ENCODE results near the gene PIK3CD. TPM values are rescaled to one million over a fixed set of nuclear protein-coding genes. Genes with fewer than 3 reads are reported as not detected.

Gene PIK3CD
- polyA plus RNA-seq, 4 donors: 1.8 to 16.8 (median 3.6) TPM

DNA sequence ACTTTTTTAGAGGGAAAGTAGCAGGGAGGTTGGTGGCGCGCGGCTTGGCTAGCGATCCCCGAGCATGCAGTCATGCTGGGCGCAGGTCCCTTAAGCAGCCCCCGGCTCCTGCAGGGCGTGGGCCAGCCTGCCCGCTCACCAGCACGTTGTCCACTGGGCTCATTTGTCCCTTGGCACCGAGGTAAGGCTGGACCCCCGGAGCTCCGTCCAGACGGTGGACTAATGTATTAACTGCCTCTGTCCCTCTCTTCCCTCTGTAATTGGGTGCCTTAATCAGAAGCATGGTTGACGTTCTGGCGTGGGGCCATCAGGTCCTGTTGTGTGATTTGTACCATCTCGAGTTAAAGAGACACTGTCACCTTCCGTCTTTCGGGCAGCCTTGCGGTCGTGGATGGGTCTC is 45.1 kb upstream of the PIK3CD start:
- no peaks in the 10 kb centered on the region for H3K4me1 ChIP-seq (ENCODE audit: control insufficient read depth in 3 of 3, insufficient read depth in 2 of 3, low read depth in 1 of 3, low read length in 2 of 3)
- no peaks in the 10 kb centered on the region for H3K9me3 ChIP-seq (ENCODE audit: control insufficient read depth in 2 of 2, insufficient read depth in 1 of 2, low read depth in 1 of 2, low read length in 1 of 2)
- H3K36me3 ChIP-seq (ENCODE audit: control insufficient read depth in 3 of 3, insufficient read depth in 2 of 3, low read depth in 1 of 3, low read length in 3 of 3): peaks cover 5 to 100% (median 5%) of the 10 kb centered on the region in 3 donors
- FAIRE-seq: no peak
- H3K27ac ChIP-seq (ENCODE audit: low read depth in 1 of 3, low read length in 2 of 3): no peak overlapping the region
- 89 to 94% (median 92%) methylated on average over 21 of the region's 21 CpGs for WGBS, 3 donors
- no peak overlapping the region for H3K4me3 ChIP-seq (ENCODE audit: low read depth in 1 of 3, low read length in 3 of 3)
- no peaks in the 10 kb centered on the region for H3K27me3 ChIP-seq (ENCODE audit: control insufficient read depth in 3 of 3, insufficient read depth in 3 of 3, low read length in 3 of 3)
- DNase-seq: no peak

GRCh38 chr1:9606948-9607347 is 44.6 kb upstream of the PIK3CD start:
- Histone ChIP-seq H3K9me3 (ENCODE audit: control insufficient read depth in 2 of 2, insufficient read depth in 1 of 2, low read depth in 1 of 2, low read length in 1 of 2) (no peaks in the 10 kb centered on the region), H3K36me3 (ENCODE audit: control insufficient read depth in 3 of 3, insufficient read depth in 2 of 3, low read depth in 1 of 3, low read length in 3 of 3) (peaks cover 5 to 100% (median 5%) of the 10 kb centered on the region in 3 donors), H3K27ac (ENCODE audit: low read depth in 1 of 3, low read length in 2 of 3) (no peak overlapping the region), H3K27me3 (ENCODE audit: control insufficient read depth in 3 of 3, insufficient read depth in 3 of 3, low read length in 3 of 3) (no peaks in the 10 kb centered on the region), H3K4me3 (ENCODE audit: low read depth in 1 of 3, low read length in 3 of 3) (no peak overlapping the region), H3K4me1 (ENCODE audit: control insufficient read depth in 3 of 3, insufficient read depth in 2 of 3, low read depth in 1 of 3, low read length in 2 of 3) (no peaks in the 10 kb centered on the region)
- FAIRE-seq (no peak), DNase-seq (no peak)
- WGBS, 3 donors: 83% methylated on average over 10 of the region's 10 CpGs

GRCh38 chr1:9607352-9607751 is 44.2 kb upstream of the PIK3CD start:
- no peak for FAIRE-seq
- Histone ChIP-seq H3K27ac (ENCODE audit: low read depth in 1 of 3, low read length in 2 of 3) (no peak overlapping the region), H3K4me1 (ENCODE audit: control insufficient read depth in 3 of 3, insufficient read depth in 2 of 3, low read depth in 1 of 3, low read length in 2 of 3) (no peaks in the 10 kb centered on the region), H3K27me3 (ENCODE audit: control insufficient read depth in 3 of 3, insufficient read depth in 3 of 3, low read length in 3 of 3) (no peaks in the 10 kb centered on the region), H3K36me3 (ENCODE audit: control insufficient read depth in 3 of 3, insufficient read depth in 2 of 3, low read depth in 1 of 3, low read length in 3 of 3) (peaks cover 5 to 100% (median 5%) of the 10 kb centered on the region in 3 donors), H3K9me3 (ENCODE audit: control insufficient read depth in 2 of 2, insufficient read depth in 1 of 2, low read depth in 1 of 2, low read length in 1 of 2) (no peaks in the 10 kb centered on the region), H3K4me3 (ENCODE audit: low read depth in 1 of 3, low read length in 3 of 3) (no peak overlapping the region)
- 91 to 94% (median 91%) methylated on average over 16 to 19 of the region's 19 CpGs for WGBS, 3 donors
- DNase-seq: no peak

DNA sequence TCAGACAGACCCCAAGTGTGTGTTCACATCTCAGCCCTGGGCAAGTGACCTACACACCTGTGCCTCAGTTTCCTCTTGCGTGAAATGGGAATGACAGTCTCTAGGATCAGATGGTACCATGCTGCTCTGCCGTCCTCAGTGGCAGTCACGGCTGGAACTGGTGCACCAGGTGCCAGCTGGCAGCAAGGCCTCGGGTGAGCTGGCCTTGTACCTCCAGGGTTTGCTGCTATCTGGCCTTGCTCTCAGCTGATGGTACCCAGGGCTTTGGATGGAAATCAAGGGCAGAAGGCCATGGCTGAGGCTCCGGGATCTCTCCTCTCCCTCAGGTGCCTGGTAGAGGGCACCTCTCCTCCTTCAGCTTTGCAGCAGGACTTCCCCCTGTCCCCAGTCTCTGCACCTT is 41.5 kb upstream of the PIK3CD start:
- FAIRE-seq (no peak), DNase-seq (no peak)
- no peaks in the 10 kb centered on the region for H3K4me1 ChIP-seq (ENCODE audit: control insufficient read depth in 3 of 3, insufficient read depth in 2 of 3, low read depth in 1 of 3, low read length in 2 of 3)
- WGBS, 3 donors: 84 to 94% (median 92%) methylated on average over 3 to 5 of the region's 5 CpGs
- no peak overlapping the region for H3K4me3 ChIP-seq (ENCODE audit: low read depth in 1 of 3, low read length in 3 of 3)
- no peaks in the 10 kb centered on the region for H3K27me3 ChIP-seq (ENCODE audit: control insufficient read depth in 3 of 3, insufficient read depth in 3 of 3, low read length in 3 of 3)
- peaks cover 2 to 90% (median 5%) of the 10 kb centered on the region in 3 donors for H3K36me3 ChIP-seq (ENCODE audit: control insufficient read depth in 3 of 3, insufficient read depth in 2 of 3, low read depth in 1 of 3, low read length in 3 of 3)
- no peaks in the 10 kb centered on the region for H3K9me3 ChIP-seq (ENCODE audit: control insufficient read depth in 2 of 2, insufficient read depth in 1 of 2, low read depth in 1 of 2, low read length in 1 of 2)
- no peak overlapping the region for H3K27ac ChIP-seq (ENCODE audit: low read depth in 1 of 3, low read length in 2 of 3)

- no peaks in the 10 kb centered on the region for H3K4me1 ChIP-seq (ENCODE audit: control insufficient read depth in 3 of 3, insufficient read depth in 2 of 3, low read depth in 1 of 3, low read length in 2 of 3)
- 92 to 93% (median 92%) methylated on average over 24 to 25 of the region's 25 CpGs for WGBS, 3 donors
- H3K9me3 ChIP-seq (ENCODE audit: control insufficient read depth in 2 of 2, insufficient read depth in 1 of 2, low read depth in 1 of 2, low read length in 1 of 2): no peaks in the 10 kb centered on the region
- DNase-seq: no peak
- no peak overlapping the region for H3K27ac ChIP-seq (ENCODE audit: low read depth in 1 of 3, low read length in 2 of 3)
- H3K36me3 ChIP-seq (ENCODE audit: control insufficient read depth in 3 of 3, insufficient read depth in 2 of 3, low read depth in 1 of 3, low read length in 3 of 3): peaks cover 2 to 85% (median 5%) of the 10 kb centered on the region in 3 donors
- no peak for FAIRE-seq
- no peaks in the 10 kb centered on the region for H3K27me3 ChIP-seq (ENCODE audit: control insufficient read depth in 3 of 3, insufficient read depth in 3 of 3, low read length in 3 of 3)
- H3K4me3 ChIP-seq (ENCODE audit: low read depth in 1 of 3, low read length in 3 of 3): no peak overlapping the region
Measured at GRCh38 chr1:9610548-9610947, 41.0 kb upstream of the PIK3CD start.

DNA sequence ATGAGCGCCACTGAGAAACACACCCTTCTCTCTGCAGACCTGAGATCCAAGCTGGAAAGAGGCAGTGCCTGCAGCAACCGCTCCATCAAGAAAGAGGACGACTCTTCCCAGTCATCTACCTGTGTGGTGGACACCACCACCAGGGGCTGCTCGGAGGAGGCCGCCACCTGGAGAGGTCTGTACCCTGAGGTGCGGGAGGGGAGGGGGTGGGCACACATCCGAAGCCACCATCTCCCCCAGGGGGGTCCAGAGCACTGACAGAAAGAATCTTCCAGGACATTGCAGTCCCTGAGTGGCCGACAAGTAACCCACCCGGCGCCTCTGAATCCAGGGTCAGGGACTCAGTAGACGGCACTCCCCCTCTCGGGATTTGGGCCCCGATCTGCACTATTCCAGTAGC is 39.8 kb upstream of the PIK3CD start:
- Histone ChIP-seq H3K36me3 (ENCODE audit: control insufficient read depth in 3 of 3, insufficient read depth in 2 of 3, low read depth in 1 of 3, low read length in 3 of 3) (peaks cover 2 to 73% (median 5%) of the 10 kb centered on the region in 3 donors), H3K4me1 (ENCODE audit: control insufficient read depth in 3 of 3, insufficient read depth in 2 of 3, low read depth in 1 of 3, low read length in 2 of 3) (no peaks in the 10 kb centered on the region), H3K27ac (ENCODE audit: low read depth in 1 of 3, low read length in 2 of 3) (no peak overlapping the region), H3K9me3 (ENCODE audit: control insufficient read depth in 2 of 2, insufficient read depth in 1 of 2, low read depth in 1 of 2, low read length in 1 of 2) (no peaks in the 10 kb centered on the region), H3K27me3 (ENCODE audit: control insufficient read depth in 3 of 3, insufficient read depth in 3 of 3, low read length in 3 of 3) (no peaks in the 10 kb centered on the region), H3K4me3 (ENCODE audit: low read depth in 1 of 3, low read length in 3 of 3) (no peak overlapping the region)
- 87 to 92% (median 90%) methylated on average over 13 of the region's 13 CpGs for WGBS, 3 donors
- FAIRE-seq (no peak), DNase-seq (no peak)

DNA sequence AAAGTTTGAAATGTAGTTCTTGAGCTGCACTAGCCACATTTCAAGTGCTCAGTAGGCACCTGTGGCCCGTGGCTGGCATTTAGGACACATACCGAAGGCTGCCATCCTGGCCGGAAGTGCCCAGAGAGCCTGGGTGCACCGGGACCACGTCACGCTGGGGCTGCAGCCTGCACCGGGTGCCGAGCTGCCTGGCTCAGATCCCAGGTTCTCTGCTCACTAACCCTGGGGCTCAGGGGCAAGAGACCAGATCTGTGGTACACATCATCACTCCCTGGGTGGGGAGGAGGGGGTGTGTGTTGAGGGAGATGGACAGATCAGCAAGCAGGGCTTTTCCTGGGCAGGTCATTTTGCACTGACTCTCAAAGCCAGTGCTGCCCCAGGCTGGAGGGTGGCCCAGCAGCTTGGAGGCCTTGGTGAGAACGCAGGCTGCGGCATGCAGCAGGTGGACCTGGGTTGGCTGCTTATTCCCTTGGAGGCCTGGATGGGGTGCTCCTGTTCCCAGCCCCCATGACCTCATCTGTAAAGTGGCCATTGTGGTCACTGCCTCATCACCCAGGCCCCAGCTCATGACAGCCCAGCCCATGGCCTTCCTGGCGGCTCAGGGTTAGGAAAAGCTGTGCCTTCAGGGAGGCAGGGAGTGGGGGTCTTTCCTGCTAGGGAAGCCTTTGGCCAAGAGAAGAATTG is 39.2 kb upstream of the PIK3CD start:
- Histone ChIP-seq H3K4me3 (ENCODE audit: low read depth in 1 of 3, low read length in 3 of 3) (no peak overlapping the region), H3K36me3 (ENCODE audit: control insufficient read depth in 3 of 3, insufficient read depth in 2 of 3, low read depth in 1 of 3, low read length in 3 of 3) (peaks cover 2 to 67% (median 5%) of the 10 kb centered on the region in 3 donors), H3K4me1 (ENCODE audit: control insufficient read depth in 3 of 3, insufficient read depth in 2 of 3, low read depth in 1 of 3, low read length in 2 of 3) (no peaks in the 10 kb centered on the region), H3K9me3 (ENCODE audit: control insufficient read depth in 2 of 2, insufficient read depth in 1 of 2, low read depth in 1 of 2, low read length in 1 of 2) (no peaks in the 10 kb centered on the region), H3K27ac (ENCODE audit: low read depth in 1 of 3, low read length in 2 of 3) (no peak overlapping the region), H3K27me3 (ENCODE audit: control insufficient read depth in 3 of 3, insufficient read depth in 3 of 3, low read length in 3 of 3) (no peaks in the 10 kb centered on the region)
- no peak for DNase-seq
- no peak for FAIRE-seq
- 88 to 89% (median 88%) methylated on average over 11 of the region's 11 CpGs for WGBS, 3 donors

GRCh38 chr1:9612871-9613624 is 38.5 kb upstream of the PIK3CD start:
- H3K36me3 ChIP-seq (ENCODE audit: control insufficient read depth in 3 of 3, insufficient read depth in 2 of 3, low read depth in 1 of 3, low read length in 3 of 3): peaks cover 0 to 60% (median 2%) of the 10 kb centered on the region in 3 donors
- FAIRE-seq: no peak
- WGBS, 3 donors: 86 to 89% (median 87%) methylated on average over 19 to 20 of the region's 20 CpGs

More at GRCh38 chr1:9612871-9613624, 38.5 kb upstream of the PIK3CD start:
- H3K4me3 ChIP-seq (ENCODE audit: low read depth in 1 of 3, low read length in 3 of 3): no peak overlapping the region
- H3K4me1 ChIP-seq (ENCODE audit: control insufficient read depth in 3 of 3, insufficient read depth in 2 of 3, low read depth in 1 of 3, low read length in 2 of 3): no peaks in the 10 kb centered on the region
- no peaks in the 10 kb centered on the region for H3K9me3 ChIP-seq (ENCODE audit: control insufficient read depth in 2 of 2, insufficient read depth in 1 of 2, low read depth in 1 of 2, low read length in 1 of 2)
- H3K27me3 ChIP-seq (ENCODE audit: control insufficient read depth in 3 of 3, insufficient read depth in 3 of 3, low read length in 3 of 3): no peaks in the 10 kb centered on the region
- H3K27ac ChIP-seq (ENCODE audit: low read depth in 1 of 3, low read length in 2 of 3): no peak overlapping the region
- no peak for DNase-seq

Measured in small intestine (tissue), 7 donors.